ENCODE measurements around the gene ERBB4. TPM values are rescaled to one million over a fixed set of nuclear protein-coding genes. Genes with fewer than 3 reads are reported as not detected.
A peak's percentile ranks its signal among the peaks of the same experiment; 100 is the strongest.

Gene ERBB4
- total RNA-seq, 4 donors from 2014 or later: 0.16 to 12.7 (median 0.27) TPM; not detected in 1

GRCh38 chr2:211748339-211748738 is 790.3 kb downstream of the ERBB4 start:
- no peak for DNase-seq
- H3K27ac ChIP-seq: no peak overlapping the region
- H3K4me1 ChIP-seq: no peaks in the 10 kb centered on the region
- TF ChIP-seq EP300 (IDR thresholded peaks at IDR 0.05; ENCODE audit: low read depth) (no peak), POLR2AphosphoS5 (IDR thresholded peaks at IDR 0.05) (no peak), POLR2A (IDR thresholded peaks at IDR 0.05) (no peak), CTCF (IDR thresholded peaks at IDR 0.05) (no peak)
- intact Hi-C loops (cut with DNase I; ENCODE audit: low total_unique reads): loop anchor here (10.0 kb wide), 1 partner anchor 806 kb away; no protein-coding TSS in a partner anchor
- no peaks in the 10 kb centered on the region for H3K9me3 ChIP-seq
- WGBS, 2 donors (ENCODE audit: low coverage in 1 of 2): 94% methylated on average over 1 of the region's 1 CpG
- in situ Hi-C loops (cut with MboI; ENCODE audit: low pct_ligation_motif_present in 1 of 4, low pct_unique_long_range_greater_than_20kb in 1 of 4, low sequenced_read_pairs in 3 of 4): no loop called here
- H3K4me3 ChIP-seq: no peak overlapping the region
- H3K27me3 ChIP-seq: no peaks in the 10 kb centered on the region
- H3K36me3 ChIP-seq: no peaks in the 10 kb centered on the region

GRCh38 chr2:211745295-211746097 is 793.1 kb downstream of the ERBB4 start:
- H3K4me3 ChIP-seq: no peak overlapping the region
- 14 to 29% methylated on average over 3 to 4 of the region's 4 CpGs for WGBS, 2 donors (ENCODE audit: low coverage in 1 of 2)

GRCh38 chr2:211744379-211744778 is 794.2 kb downstream of the ERBB4 start:
- in situ Hi-C loops (cut with MboI; ENCODE audit: low pct_ligation_motif_present in 1 of 4, low pct_unique_long_range_greater_than_20kb in 1 of 4, low sequenced_read_pairs in 3 of 4): no loop called here
- WGBS, 2 donors (ENCODE audit: low coverage in 1 of 2): 74 to 75% methylated on average over 5 of the region's 5 CpGs

More at GRCh38 chr2:211745295-211746097, 793.1 kb downstream of the ERBB4 start:
- intact Hi-C loops (cut with DNase I; ENCODE audit: low total_unique reads) (loop anchor here (10.0 kb wide), 1 partner anchor 809 kb away; no protein-coding TSS in a partner anchor), in situ Hi-C loops (cut with MboI; ENCODE audit: low pct_ligation_motif_present in 1 of 4, low pct_unique_long_range_greater_than_20kb in 1 of 4, low sequenced_read_pairs in 3 of 4) (no loop called here)
- Histone ChIP-seq H3K36me3 (no peaks in the 10 kb centered on the region), H3K27ac (no peak overlapping the region), H3K27me3 (no peaks in the 10 kb centered on the region), H3K9me3 (no peaks in the 10 kb centered on the region), H3K4me1 (no peaks in the 10 kb centered on the region)
- DNase-seq: peak; percentile 29
- TF ChIP-seq CTCF (IDR thresholded peaks at IDR 0.05): peak; percentile 53 to 77 (median 75)
- no peak for TF ChIP-seq POLR2AphosphoS5 (IDR thresholded peaks at IDR 0.05)

GRCh38 chr2:211741966-211742365 is 796.6 kb downstream of the ERBB4 start:
- intact Hi-C loops (cut with DNase I; ENCODE audit: low total_unique reads) (loop anchor here (10.0 kb wide), 1 partner anchor 813 kb away; no protein-coding TSS in a partner anchor), in situ Hi-C loops (cut with MboI; ENCODE audit: low pct_ligation_motif_present in 1 of 4, low pct_unique_long_range_greater_than_20kb in 1 of 4, low sequenced_read_pairs in 3 of 4) (no loop called here)
- Histone ChIP-seq H3K27ac (no peak overlapping the region), H3K4me3 (no peak overlapping the region), H3K27me3 (no peaks in the 10 kb centered on the region), H3K36me3 (no peaks in the 10 kb centered on the region), H3K9me3 (no peaks in the 10 kb centered on the region), H3K4me1 (no peaks in the 10 kb centered on the region)
- DNase-seq: no peak
- 78 to 86% methylated on average over 4 of the region's 4 CpGs for WGBS, 2 donors (ENCODE audit: low coverage in 1 of 2)
- TF ChIP-seq CTCF (IDR thresholded peaks at IDR 0.05) (no peak), POLR2AphosphoS5 (IDR thresholded peaks at IDR 0.05) (no peak), POLR2A (IDR thresholded peaks at IDR 0.05) (no peak), EP300 (IDR thresholded peaks at IDR 0.05; ENCODE audit: low read depth) (no peak)

More at GRCh38 chr2:211744379-211744778, 794.2 kb downstream of the ERBB4 start:
- DNase-seq: no peak
- H3K27me3 ChIP-seq: no peaks in the 10 kb centered on the region
- no peak for TF ChIP-seq EP300 (IDR thresholded peaks at IDR 0.05; ENCODE audit: low read depth)
- H3K36me3 ChIP-seq: no peaks in the 10 kb centered on the region
- intact Hi-C loops (cut with DNase I; ENCODE audit: low total_unique reads): loop anchor here (10.0 kb wide), 1 partner anchor 810 kb away; no protein-coding TSS in a partner anchor
- no peaks in the 10 kb centered on the region for H3K4me1 ChIP-seq
- no peak overlapping the region for H3K27ac ChIP-seq
- H3K9me3 ChIP-seq: no peaks in the 10 kb centered on the region
- no peak overlapping the region for H3K4me3 ChIP-seq

Data from transverse colon (tissue), 4 donors.